ELR (cell line): ENCODE data around the gene ERFL.

ENCODE experiments used
- DNase-seq: peaks from one replicate; pipeline ENCODE4 v3.0.0-alpha.2; 2015; ENCODE audit warnings: low read depth

The ERFL gene

GRCh38 chr19:41897820-41898219 lies 30.4 kb downstream of the ERFL start:
- DNase-seq = no peak

- DNase-seq = no peak
These were observed 31.1 kb downstream of the ERFL start for GRCh38 chr19:41897181-41897580.

GRCh38 chr19:41896581-41896942 lies 31.7 kb downstream of the ERFL start:
- no peak for DNase-seq

GRCh38 chr19:41895745-41896580 lies 32.3 kb downstream of the ERFL start:
- peak; percentile 45 for DNase-seq

- no peak for DNase-seq
These were observed 33.9 kb downstream of the ERFL start for GRCh38 chr19:41894350-41894749.

- peak; percentile 43 for DNase-seq
These were observed 34.4 kb downstream of the ERFL start for GRCh38 chr19:41893899-41894298.

- DNase-seq = no peak
These were observed 35.9 kb downstream of the ERFL start for GRCh38 chr19:41892173-41892902.

- no peak for DNase-seq
These were observed 37.3 kb downstream of the ERFL start for GRCh38 chr19:41890936-41891335.

- DNase-seq = no peak
These were observed 38.4 kb downstream of the ERFL start for GRCh38 chr19:41889896-41890295.

- DNase-seq = no peak
These were observed 39.3 kb downstream of the ERFL start for GRCh38 chr19:41888926-41889325.

- peak; percentile 96 for DNase-seq
These were observed 40.4 kb downstream of the ERFL start for GRCh38 chr19:41887711-41888382.

GRCh38 chr19:41886761-41887710 lies 41.2 kb downstream of the ERFL start:
- peak; percentile 36 for DNase-seq

- DNase-seq = peak; percentile 98
These were observed 44.2 kb downstream of the ERFL start for GRCh38 chr19:41883821-41884733.

- DNase-seq = no peak
These were observed 44.8 kb downstream of the ERFL start for GRCh38 chr19:41883463-41883820.

GRCh38 chr19:41882568-41883462 lies 45.4 kb downstream of the ERFL start, which contains the start of gene ARHGEF1:
Gene ARHGEF1 (plus strand): TSS chr19:41883184. CDS start chr19:41888083, 4,899 bp downstream.
- peak; percentile 63 for DNase-seq

GRCh38 chr19:41880329-41880708 lies 47.9 kb downstream of the ERFL start:
- DNase-seq = no peak

- DNase-seq = no peak
These were observed 48.5 kb downstream of the ERFL start for GRCh38 chr19:41879670-41880328.

GRCh38 chr19:41879080-41879479 lies 49.2 kb downstream of the ERFL start:
- DNase-seq = no peak
